ENCODE results near the gene RPL35A. TPM values are rescaled to one million over a fixed set of nuclear protein-coding genes. Genes with fewer than 3 reads are reported as not detected.

The RPL35A gene
- total and polyA plus RNA-seq, 9 of the 15 experiments (the other 6 are each of a cell fraction or from before 2014, with no cell fraction given): 1,475 to 2,942 (median 2,367) TPM

DNA sequence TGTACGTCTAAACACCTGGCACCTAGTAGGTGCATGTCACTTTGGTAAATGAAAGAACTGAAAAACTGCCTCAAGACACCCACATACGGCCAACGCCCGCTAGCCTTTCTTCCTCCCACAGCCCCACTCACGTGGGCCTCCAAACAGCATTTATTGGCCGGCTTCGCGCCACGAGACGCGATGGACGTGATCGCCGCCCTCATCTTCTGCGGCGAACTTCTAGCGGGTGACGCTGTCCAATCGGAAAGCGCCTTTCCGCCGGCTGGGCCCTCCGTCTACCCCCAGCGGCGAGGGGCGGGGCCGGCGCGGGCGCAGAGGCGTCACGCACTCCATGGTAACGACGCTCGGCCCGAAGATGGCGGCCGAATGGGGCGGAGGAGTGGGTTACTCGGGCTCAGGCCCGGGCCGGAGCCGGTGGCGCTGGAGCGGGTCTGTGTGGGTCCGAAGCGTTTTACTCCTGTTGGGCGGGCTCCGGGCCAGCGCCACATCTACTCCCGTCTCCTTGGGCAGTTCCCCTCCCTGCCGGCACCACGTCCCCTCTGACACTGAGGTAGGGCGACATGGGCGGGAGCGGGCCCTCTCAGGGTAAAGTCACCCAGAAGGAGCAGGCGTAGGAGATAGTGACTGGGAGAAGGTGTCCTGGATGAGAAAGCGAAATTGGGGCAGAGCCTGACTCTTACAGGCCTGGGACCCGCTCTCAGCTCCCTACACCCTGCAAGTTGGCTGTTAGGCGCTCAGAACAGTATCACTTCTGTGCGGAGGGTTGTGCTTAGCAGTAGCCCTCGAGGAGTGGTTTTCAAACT, 10.1 kb downstream of the RPL35A start, which contains the start of gene LMLN (continued):
- TF ChIP-seq, protein P1, sequence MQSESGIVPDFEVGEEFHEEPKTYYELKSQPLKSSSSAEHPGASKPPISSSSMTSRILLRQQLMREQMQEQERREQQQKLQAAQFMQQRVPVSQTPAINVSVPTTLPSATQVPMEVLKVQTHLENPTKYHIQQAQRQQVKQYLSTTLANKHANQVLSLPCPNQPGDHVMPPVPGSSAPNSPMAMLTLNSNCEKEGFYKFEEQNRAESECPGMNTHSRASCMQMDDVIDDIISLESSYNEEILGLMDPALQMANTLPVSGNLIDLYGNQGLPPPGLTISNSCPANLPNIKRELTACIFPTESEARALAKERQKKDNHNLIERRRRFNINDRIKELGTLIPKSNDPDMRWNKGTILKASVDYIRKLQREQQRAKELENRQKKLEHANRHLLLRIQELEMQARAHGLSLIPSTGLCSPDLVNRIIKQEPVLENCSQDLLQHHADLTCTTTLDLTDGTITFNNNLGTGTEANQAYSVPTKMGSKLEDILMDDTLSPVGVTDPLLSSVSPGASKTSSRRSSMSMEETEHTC (IDR thresholded peaks at IDR 0.05): peak; percentile 55; the same call in 1 of the 2 replicates
- TF ChIP-seq RAD21 (CRISPR knock-in tag; conservative IDR thresholded peaks at IDR 0.05 in 1 of 2, IDR thresholded peaks at IDR 0.05 in 1 of 2): no peak
- 0 out of 2 replicates have a peak, but pooled peaks have one; percentile 25 for TF ChIP-seq NR2C2 (CRISPR knock-in tag; IDR thresholded peaks at IDR 0.05)
- peak; percentile 53; the same call in 1 of the 2 replicates for TF ChIP-seq NR2C2 (tag; IDR thresholded peaks at IDR 0.05)
- TF ChIP-seq ZNF184 (CRISPR knock-in tag; IDR thresholded peaks at IDR 0.05): no peak
- TF ChIP-seq ZNF311 (CRISPR knock-in tag; IDR thresholded peaks at IDR 0.05): 0 out of 2 replicates have a peak, but pooled peaks have one; percentile 33
- TF ChIP-seq MEIS2 (IDR thresholded peaks at IDR 0.05; ENCODE audit: partially characterized antibody): peak; percentile 33
- no peak for TF ChIP-seq DDX20 (tag; IDR thresholded peaks at IDR 0.05; ENCODE audit: low read depth)
- TF ChIP-seq ZNF398 (CRISPR knock-in tag; IDR thresholded peaks at IDR 0.05): no peak
- no peak for TF ChIP-seq BRF2 (IDR thresholded peaks at IDR 0.05; ENCODE audit: borderline replicate concordance, insufficient read depth, insufficient read length)
- no peak; the same call in 1 of the 2 replicates for TF ChIP-seq STAT5A (IDR thresholded peaks at IDR 0.05; ENCODE audit: borderline replicate concordance, low read length)
- no peak for TF ChIP-seq ZNF583 (CRISPR knock-in tag; IDR thresholded peaks at IDR 0.05)
- peak; percentile 68; the same call in 1 of the 2 replicates for TF ChIP-seq NBN (IDR thresholded peaks at IDR 0.05; ENCODE audit: low read depth)
- TF ChIP-seq, protein P2, sequence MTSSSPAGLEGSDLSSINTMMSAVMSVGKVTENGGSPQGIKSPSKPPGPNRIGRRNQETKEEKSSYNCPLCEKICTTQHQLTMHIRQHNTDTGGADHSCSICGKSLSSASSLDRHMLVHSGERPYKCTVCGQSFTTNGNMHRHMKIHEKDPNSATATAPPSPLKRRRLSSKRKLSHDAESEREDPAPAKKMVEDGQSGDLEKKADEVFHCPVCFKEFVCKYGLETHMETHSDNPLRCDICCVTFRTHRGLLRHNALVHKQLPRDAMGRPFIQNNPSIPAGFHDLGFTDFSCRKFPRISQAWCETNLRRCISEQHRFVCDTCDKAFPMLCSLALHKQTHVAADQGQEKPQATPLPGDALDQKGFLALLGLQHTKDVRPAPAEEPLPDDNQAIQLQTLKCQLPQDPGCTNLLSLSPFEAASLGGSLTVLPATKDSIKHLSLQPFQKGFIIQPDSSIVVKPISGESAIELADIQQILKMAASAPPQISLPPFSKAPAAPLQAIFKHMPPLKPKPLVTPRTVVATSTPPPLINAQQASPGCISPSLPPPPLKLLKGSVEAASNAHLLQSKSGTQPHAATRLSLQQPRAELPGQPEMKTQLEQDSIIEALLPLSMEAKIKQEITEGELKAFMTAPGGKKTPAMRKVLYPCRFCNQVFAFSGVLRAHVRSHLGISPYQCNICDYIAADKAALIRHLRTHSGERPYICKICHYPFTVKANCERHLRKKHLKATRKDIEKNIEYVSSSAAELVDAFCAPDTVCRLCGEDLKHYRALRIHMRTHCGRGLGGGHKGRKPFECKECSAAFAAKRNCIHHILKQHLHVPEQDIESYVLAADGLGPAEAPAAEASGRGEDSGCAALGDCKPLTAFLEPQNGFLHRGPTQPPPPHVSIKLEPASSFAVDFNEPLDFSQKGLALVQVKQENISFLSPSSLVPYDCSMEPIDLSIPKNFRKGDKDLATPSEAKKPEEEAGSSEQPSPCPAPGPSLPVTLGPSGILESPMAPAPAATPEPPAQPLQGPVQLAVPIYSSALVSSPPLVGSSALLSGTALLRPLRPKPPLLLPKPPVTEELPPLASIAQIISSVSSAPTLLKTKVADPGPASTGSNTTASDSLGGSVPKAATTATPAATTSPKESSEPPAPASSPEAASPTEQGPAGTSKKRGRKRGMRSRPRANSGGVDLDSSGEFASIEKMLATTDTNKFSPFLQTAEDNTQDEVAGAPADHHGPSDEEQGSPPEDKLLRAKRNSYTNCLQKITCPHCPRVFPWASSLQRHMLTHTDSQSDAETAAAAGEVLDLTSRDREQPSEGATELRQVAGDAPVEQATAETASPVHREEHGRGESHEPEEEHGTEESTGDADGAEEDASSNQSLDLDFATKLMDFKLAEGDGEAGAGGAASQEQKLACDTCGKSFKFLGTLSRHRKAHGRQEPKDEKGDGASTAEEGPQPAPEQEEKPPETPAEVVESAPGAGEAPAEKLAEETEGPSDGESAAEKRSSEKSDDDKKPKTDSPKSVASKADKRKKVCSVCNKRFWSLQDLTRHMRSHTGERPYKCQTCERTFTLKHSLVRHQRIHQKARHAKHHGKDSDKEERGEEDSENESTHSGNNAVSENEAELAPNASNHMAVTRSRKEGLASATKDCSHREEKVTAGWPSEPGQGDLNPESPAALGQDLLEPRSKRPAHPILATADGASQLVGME (CRISPR knock-in tag; IDR thresholded peaks at IDR 0.05): peak; percentile 23; the same call in 1 of the 2 replicates
- no peak for TF ChIP-seq SOX6 (IDR thresholded peaks at IDR 0.05)
- TF ChIP-seq ZNF274 (IDR thresholded peaks at IDR 0.05; ENCODE audit: borderline replicate concordance, low read depth, low read length): no peak
- TF ChIP-seq SRSF9 (IDR thresholded peaks at IDR 0.05; ENCODE audit: borderline replicate concordance, low read depth, low read length): no peak

Data from K562 (cell line).